Measurements from ENCODE around the gene ANKRD44. TPM values are rescaled to one million over a fixed set of nuclear protein-coding genes. Genes with fewer than 3 reads are reported as not detected.

Gene ANKRD44
- total RNA-seq, 1 experiment from 2014 or later: 0.68 TPM

GRCh38 chr2:197073701-197074433 is 236.7 kb downstream of the ANKRD44 start (continued):
- TF ChIP-seq MAX (CRISPR knock-in tag; IDR thresholded peaks at IDR 0.05) (no peak), PRDM15 (CRISPR knock-in tag; IDR thresholded peaks at IDR 0.05) (no peak), CBFB (CRISPR knock-in tag; IDR thresholded peaks at IDR 0.05; ENCODE audit: low read depth) (no peak)

- peaks cover 7% of the 10 kb centered on the region for H3K9me3 Mint-ChIP-seq
- ATAC-seq: no peak
- ChIA-PET CTCF (no interaction called here), POLR2A (no interaction called here)
- no peaks in the 10 kb centered on the region for H3K4me1 Mint-ChIP-seq
- no peaks in the 10 kb centered on the region for H3K27me3 Mint-ChIP-seq (ENCODE audit: low read depth)
- no peaks in the 10 kb centered on the region for H3K36me3 Mint-ChIP-seq
- TF ChIP-seq TP53 (CRISPR knock-in tag; IDR thresholded peaks at IDR 0.05) (no peak), ATF3 (CRISPR knock-in tag; conservative IDR thresholded peaks at IDR 0.05) (no peak), MYBL2 (CRISPR knock-in tag; IDR thresholded peaks at IDR 0.05) (no peak), IRF2 (CRISPR knock-in tag; IDR thresholded peaks at IDR 0.05; ENCODE audit: borderline replicate concordance, low read depth) (no peak), TCF7 (CRISPR knock-in tag; IDR thresholded peaks at IDR 0.05; ENCODE audit: low read depth) (no peak), ZNF219 (CRISPR knock-in tag; IDR thresholded peaks at IDR 0.05; ENCODE audit: borderline replicate concordance) (no peak)
- H3K27ac Mint-ChIP-seq: no peak overlapping the region
- DNase-seq (ENCODE audit: low spot score): no peak
- no peak overlapping the region for H3K4me3 Mint-ChIP-seq
These were observed 237.3 kb downstream of the ANKRD44 start for GRCh38 chr2:197073270-197073669.

- CTCF ChIA-PET: interaction anchor here (0.5 kb wide), 1 partner anchor 818 kb away, joined by 4 read pairs; no protein-coding TSS in a partner anchor
These were observed 238.0 kb downstream of the ANKRD44 start for GRCh38 chr2:197072533-197072932.

More at GRCh38 chr2:197072533-197072932, 238.0 kb downstream of the ANKRD44 start:
- Mint-ChIP-seq H3K27ac (no peak overlapping the region), H3K36me3 (no peaks in the 10 kb centered on the region), H3K9me3 (peaks cover 7% of the 10 kb centered on the region), H3K4me1 (no peaks in the 10 kb centered on the region), H3K4me3 (no peak overlapping the region), H3K27me3 (ENCODE audit: low read depth) (no peaks in the 10 kb centered on the region)
- ATAC-seq (no peak), DNase-seq (ENCODE audit: low spot score) (no peak)
- TF ChIP-seq ATF2 (CRISPR knock-in tag; IDR thresholded peaks at IDR 0.05; ENCODE audit: borderline replicate concordance, low read depth) (no peak), USF2 (CRISPR knock-in tag; IDR thresholded peaks at IDR 0.05) (no peak), NFE2L1 (CRISPR knock-in tag; IDR thresholded peaks at IDR 0.05) (no peak), ZNF317 (CRISPR knock-in tag; IDR thresholded peaks at IDR 0.05; ENCODE audit: borderline replicate concordance, low read depth) (no peak), MYBL2 (CRISPR knock-in tag; IDR thresholded peaks at IDR 0.05) (no peak), HMGA2 (CRISPR knock-in tag; IDR thresholded peaks at IDR 0.05) (no peak), CREM (CRISPR knock-in tag; IDR thresholded peaks at IDR 0.05) (no peak), PREB (CRISPR knock-in tag; IDR thresholded peaks at IDR 0.05; ENCODE audit: borderline replicate concordance) (no peak), ZSCAN18 (CRISPR knock-in tag; IDR thresholded peaks at IDR 0.05) (no peak), ZNF425 (CRISPR knock-in tag; conservative IDR thresholded peaks at IDR 0.05) (no peak)
- POLR2A ChIA-PET: no interaction called here
